GM21447 (cell line): Measurements from ENCODE around the gene SOWAHD.
"Not testable (repeated sequence)": the region's sequence is repeated elsewhere in the genome, so short reads cannot be mapped to it uniquely, and the experiment has no call there.

Source experiments
- ATAC-seq: cut with Tn5 transposase; IDR thresholded peaks from one replicate; pipeline ENCODE4 v1.9.1; 2021; ENCODE audit not compliant: unreplicated experiment

Gene SOWAHD

DNA sequence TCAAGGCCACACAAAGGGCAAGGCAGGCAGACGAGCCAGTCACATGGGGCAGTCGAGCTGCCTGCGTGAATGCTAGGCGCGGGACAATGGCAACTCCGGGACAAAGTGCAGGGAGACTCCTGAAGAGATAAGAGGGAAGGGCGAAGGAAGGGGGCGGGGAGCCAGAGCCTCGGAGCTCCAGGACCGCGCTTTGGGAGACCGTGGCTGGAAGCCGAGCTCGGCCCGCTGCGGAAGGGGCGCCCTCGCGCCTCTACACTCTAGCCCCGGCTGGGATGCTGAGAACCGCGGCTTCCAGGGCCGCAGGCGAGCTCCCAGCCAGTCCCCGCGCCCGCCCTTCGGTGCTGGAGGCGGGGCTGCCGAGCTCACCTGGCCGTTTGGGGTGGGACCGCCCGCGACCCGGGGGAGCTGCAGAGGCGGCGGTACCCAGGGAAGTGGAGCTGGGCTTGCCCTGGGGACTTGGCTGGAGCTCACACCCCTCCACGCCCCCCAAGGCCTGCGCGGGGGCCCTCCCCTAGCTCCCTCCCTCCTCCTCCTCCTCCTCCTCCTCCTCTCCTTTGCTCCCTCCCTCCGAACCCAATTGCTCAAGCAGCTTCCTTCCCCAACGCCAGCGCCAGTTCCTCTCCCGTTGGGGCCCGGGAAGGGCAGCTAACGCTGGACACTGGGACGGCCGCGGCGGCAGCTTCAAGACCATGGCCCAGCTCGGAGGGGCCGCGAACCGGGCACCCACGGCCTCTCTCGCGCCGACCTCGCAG, at the start of gene SOWAHD:
Gene SOWAHD, plus strand, starts transcription at position 610 of the 752 bp plus-strand sequence. Its CDS starts 80 bp downstream, at position 690.
- no peak for ATAC-seq

DNA sequence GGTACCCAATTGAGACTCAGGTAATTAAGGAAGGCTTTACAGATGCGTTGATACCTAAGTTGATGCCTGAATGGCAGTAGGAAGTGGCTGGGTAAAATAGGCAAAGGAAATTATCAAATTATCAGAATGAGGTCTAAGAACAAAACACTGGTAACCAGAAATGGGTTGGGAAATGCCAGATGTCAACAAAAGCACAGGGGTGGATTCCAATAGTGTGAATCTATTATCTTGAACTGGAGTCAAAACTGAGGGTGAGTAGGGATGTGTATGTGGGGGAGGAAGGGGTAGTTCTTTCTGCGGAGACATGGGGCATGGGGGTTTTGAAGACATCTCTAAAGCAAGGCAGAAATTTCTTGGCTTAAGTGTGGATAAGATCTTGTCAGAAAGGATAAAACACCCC, 49.5 kb upstream of the SOWAHD start:
- no peak for ATAC-seq

- no peak for ATAC-seq
These were observed 48.8 kb upstream of the SOWAHD start for GRCh38 chrX:119709630-119710029.

DNA sequence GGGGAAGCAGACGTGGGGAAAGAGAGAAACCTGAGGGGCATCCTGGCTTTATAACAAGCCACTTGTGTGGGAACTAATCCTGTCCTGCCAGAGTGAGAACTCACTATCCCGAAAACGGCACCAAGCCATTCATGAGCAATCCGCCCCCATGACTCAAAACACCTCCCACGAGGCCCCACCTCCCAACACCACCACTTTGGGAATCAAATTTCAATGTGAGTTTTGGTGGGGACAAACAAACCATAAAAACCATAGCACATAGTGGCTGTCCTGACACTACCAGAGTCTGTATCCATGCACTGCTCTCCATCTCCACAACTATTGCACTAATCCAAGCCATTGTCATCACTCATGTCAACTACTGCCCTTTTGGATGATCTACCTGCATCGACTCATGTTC, 36.9 kb upstream of the SOWAHD start:
- ATAC-seq: no peak

DNA sequence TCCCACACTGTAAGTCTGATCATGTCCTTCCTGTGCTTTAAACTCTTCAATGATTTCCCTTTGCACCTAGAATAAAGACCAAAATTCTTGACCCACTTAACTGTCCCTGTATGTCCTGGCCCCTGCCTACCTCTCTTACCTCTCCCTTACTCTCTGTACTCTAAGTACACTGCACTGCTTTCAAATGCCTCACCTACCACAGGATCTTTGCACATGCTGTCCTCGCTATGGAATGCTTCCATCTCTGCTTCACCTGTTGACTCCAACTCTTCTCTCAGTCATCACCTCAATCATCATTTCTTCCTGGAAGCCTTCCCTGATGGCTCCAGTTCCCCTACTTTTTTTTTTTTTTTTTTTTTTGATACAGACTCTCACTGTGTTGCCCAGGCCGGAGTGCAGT, 36.5 kb upstream of the SOWAHD start:
- ATAC-seq: no peak

- ATAC-seq: no peak
These were observed 31.4 kb upstream of the SOWAHD start for GRCh38 chrX:119726900-119727555.

DNA sequence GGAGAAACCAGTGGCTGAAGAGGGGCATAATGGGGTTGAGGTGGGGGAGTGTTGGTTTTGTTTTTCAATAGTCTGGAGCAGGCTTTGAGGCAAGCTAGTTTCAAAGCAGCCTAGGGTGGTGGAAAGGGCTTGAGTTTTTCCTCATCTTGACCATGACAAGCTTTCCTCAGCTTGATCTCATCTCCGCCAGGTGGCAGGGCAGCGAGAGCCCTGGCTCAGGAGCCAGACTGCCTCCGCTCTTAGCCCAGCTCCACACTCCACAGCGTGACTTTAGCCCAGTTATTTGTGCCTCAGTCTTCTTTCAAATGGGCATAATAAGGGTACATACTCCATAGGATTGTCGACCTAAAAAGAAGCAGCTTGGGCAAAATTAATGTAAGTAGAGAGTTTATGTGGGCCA, 29.9 kb upstream of the SOWAHD start:
- no peak for ATAC-seq

DNA sequence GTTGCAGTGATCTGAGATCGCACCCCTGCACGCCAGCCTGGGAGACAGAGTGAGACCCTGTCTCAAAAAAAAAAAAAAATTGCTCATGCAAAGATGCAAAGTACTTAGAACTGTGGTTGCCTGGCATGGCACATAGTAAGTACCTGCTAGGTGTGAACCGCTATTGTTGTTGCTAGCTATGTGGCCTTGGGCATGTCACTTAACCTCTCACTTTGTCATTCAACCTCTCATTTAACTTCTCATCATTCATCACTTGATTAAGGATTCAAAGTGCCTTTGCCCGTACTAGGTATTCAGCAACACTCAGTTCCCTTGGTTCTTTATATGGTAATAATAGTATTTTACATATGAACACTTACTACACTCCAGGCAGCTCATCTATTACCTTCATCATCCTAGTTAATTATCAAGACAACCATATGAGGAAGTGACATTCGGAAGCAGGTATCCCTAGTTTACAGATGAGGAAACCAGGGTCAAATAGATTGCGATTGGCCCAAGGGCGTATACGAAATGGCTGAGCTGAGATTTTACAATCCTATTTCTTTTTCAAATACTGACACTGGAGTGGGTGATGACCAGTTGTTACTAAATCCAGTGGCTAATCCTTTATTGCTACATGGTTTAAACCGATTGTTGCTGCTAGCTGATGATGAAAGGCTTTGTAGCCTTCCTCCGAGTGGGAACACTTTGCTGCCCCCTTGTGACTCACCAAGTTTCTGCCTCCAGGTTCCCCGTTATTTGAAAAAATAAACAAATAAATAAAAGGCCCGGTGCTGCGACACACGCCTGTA, 28.8 kb upstream of the SOWAHD start:
- ATAC-seq: no peak

GRCh38 chrX:119734897-119735339, 23.5 kb upstream of the SOWAHD start:
- ATAC-seq: no peak

GRCh38 chrX:119735467-119735866, 22.9 kb upstream of the SOWAHD start:
- no peak for ATAC-seq

DNA sequence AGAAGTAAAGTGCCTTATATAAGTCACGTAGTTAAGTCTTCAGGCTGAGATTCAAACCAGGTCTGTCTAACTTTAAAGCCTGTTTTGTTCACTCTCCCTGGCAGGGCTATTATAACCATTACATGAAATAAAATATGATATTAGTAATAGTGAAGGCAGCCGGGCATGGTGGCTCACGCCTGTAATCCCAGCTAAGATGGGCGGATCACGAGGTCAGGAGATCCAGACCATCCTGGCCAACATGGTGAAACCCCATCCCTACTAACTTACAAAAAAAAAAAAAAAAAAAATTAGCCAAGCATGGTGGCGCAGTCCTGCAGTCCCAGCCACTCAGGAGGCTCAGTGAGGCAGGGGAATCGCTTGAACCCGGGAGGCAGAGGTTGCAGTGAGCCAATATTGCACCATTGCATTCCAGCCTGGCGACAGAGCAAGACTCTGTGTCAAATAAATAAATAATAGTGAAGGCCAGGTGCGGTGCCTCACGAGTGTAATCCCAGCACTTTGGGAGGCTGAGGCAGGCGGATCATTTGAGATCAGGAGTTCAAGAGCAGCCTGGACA, 22.1 kb upstream of the SOWAHD start:
- no peak for ATAC-seq

DNA sequence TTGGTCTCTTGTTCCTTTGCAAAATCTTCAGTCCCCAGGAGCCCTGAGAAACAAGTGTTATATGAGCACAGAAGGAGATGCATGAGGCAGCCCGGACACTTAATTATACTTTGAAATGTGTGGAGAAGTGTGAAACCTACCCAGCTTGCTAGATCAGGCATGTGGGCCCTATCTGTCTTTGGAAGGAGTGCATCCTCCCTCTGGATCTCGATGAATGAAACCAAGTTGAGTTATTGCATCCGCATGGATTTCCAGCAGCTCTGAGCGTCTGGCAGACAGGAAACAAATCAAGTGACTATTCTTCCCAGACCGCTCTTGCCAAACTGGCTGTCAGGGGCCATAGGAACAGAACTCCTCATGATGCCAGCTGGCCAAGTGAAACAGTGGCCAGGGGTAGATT, 19.6 kb upstream of the SOWAHD start:
- ATAC-seq: no peak

DNA sequence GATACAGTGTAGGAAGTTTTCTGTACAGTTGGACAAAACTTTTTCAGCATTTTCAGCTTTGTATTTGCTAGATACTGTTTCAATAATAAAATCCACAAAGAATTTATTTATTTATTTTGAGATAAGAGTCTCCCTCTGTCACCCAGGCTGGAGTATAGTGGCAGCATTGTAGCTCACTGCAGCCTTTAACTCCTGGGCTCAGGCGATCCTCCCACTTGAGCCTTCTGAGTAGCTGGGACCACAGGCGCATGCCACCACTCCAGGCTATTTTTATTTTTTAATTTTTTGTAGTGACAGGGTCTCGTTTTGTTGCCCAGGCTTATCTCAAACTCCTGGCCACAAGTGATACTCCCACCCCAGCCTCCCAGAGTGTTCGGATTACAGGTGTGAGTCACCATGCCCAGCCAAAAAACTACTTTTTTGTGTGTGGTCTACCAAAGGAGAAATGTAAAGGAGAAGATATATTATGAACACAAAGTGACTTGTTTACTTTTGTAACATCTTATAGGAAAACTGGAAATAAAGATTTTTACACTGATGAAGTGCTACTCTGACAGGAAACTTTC, 13.0 kb upstream of the SOWAHD start:
- no peak for ATAC-seq

DNA sequence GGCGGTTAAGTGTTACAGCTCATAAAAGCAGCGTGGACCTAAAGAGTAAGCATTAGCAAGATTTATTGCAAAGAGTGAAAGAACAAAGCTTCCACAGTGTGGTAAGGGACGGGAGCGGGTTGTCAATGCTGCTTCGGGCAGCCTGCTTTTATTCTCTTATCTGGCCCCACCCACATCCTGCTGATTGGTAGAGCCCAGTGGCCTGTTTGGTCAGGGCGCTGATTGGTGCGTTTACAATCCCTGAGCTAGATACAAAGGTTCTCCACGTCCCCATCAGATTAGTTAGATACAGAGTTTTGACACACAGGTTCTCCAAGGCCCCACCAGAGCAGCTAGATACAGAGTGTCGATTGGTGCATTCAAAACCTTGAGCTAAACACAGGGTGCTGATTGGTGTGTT, 8.3 kb upstream of the SOWAHD start:
- ATAC-seq: not testable (repeated sequence)

DNA sequence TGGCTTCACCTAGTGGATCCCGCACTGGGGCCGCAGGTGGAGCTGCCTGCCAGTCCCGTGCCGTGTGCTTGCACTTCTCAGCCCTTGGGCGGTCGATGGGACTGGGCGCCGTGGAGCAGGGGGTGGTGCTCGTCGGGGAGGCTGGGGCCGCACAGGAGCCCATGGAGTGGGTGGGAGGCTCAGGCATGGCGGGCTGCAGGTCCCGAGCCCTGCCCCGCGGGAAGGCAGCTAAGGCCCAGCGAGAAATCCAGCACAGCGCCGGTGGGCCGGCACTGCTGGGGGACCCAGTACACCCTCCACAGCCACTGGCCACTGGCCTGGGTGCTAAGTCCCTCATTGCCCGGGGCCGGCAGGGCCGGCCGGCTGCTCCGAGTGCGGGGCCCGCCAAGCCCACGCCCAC, 7.6 kb upstream of the SOWAHD start:
- ATAC-seq: not testable (repeated sequence)

- ATAC-seq: no peak
These were observed 5.4 kb upstream of the SOWAHD start for GRCh38 chrX:119753001-119753400.

- ATAC-seq: no peak
These were observed 4.6 kb upstream of the SOWAHD start for GRCh38 chrX:119753639-119754257.

- ATAC-seq: peak; percentile 60
These were observed 2.3 kb upstream of the SOWAHD start for GRCh38 chrX:119755981-119756533.

- ATAC-seq: no peak
These were observed 1.3 kb upstream of the SOWAHD start for GRCh38 chrX:119756926-119757635.

- ATAC-seq: no peak
These were observed 776 bp upstream of the SOWAHD start for GRCh38 chrX:119757646-119757978.
